ENCODE measurements around the gene LRRFIP2.
A peak's percentile ranks its signal among the peaks of the same experiment; 100 is the strongest.
"Not testable (repeated sequence)": the region's sequence is repeated elsewhere in the genome, so short reads cannot be mapped to it uniquely, and the experiment has no call there.

The LRRFIP2 gene

GRCh38 chr3:37150621-37151020 is 23.8 kb downstream of the LRRFIP2 start:
- TF ChIP-seq, protein P1, sequence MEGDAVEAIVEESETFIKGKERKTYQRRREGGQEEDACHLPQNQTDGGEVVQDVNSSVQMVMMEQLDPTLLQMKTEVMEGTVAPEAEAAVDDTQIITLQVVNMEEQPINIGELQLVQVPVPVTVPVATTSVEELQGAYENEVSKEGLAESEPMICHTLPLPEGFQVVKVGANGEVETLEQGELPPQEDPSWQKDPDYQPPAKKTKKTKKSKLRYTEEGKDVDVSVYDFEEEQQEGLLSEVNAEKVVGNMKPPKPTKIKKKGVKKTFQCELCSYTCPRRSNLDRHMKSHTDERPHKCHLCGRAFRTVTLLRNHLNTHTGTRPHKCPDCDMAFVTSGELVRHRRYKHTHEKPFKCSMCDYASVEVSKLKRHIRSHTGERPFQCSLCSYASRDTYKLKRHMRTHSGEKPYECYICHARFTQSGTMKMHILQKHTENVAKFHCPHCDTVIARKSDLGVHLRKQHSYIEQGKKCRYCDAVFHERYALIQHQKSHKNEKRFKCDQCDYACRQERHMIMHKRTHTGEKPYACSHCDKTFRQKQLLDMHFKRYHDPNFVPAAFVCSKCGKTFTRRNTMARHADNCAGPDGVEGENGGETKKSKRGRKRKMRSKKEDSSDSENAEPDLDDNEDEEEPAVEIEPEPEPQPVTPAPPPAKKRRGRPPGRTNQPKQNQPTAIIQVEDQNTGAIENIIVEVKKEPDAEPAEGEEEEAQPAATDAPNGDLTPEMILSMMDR (conservative IDR thresholded peaks at IDR 0.05): no peak
- no peak overlapping the region for H3K27ac ChIP-seq

DNA sequence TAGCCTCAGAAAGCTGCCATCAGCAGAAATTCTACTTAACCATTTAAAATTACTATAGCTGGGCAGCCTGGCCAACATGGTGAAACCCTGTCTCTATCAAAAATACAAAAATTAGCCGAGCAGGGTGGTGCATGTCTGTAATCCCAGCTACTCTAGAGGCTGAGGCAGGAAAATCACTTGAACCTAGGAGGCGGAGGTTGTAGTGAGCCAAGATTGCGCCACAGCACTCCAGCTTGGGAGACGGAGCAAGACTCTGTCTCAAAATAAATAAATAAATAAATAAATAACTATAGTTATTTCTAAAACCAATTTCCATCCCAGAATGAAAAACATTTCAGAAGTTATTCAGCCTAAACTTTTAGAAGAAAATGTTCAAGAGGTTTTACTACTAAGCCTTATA is 25.1 kb downstream of the LRRFIP2 start:
- TF ChIP-seq, protein P1 (conservative IDR thresholded peaks at IDR 0.05): no peak
- no peak overlapping the region for H3K27ac ChIP-seq

DNA sequence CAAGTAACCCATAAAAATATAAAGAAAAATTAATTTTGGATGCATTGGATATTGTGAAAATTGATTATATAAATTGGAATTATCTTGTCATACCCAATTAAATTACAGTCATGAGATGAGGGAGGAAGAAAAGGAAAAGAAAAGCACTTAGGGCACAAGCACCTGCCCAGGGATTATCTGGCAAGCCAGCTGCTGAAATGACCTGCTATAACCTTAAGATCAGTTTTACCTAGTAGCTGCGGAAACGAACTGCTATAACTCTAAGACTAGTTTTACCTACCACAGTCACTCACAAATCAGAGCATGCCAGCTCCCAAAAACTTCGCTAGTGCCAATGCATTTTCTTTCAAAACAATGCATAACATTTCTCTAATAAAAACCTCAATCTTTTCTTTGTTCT is 26.2 kb downstream of the LRRFIP2 start:
- TF ChIP-seq, protein P1 (conservative IDR thresholded peaks at IDR 0.05): no peak
- H3K27ac ChIP-seq: no peak overlapping the region

- TF ChIP-seq, protein P1 (conservative IDR thresholded peaks at IDR 0.05): no peak
- no peak overlapping the region for H3K27ac ChIP-seq
Measured at GRCh38 chr3:37147666-37148065, 26.7 kb downstream of the LRRFIP2 start.

DNA sequence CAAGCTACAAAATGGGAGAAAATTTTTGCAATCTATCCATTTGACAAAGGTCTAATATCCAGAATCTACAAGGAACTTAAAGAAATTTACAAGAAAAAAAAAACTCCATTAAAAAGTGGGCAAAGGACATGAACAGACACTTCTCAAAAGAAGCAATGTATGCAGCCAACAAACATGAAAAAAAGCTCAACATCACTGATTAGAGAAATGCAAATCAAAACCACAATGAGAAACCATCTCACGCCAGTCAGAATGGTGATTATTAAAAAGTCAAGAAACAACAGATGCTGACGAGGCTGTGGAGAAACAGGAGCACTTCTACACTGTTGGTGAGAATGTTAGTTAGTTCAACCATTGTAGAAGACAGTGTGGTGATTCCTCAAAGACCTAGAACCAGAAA is 27.5 kb downstream of the LRRFIP2 start:
- H3K27ac ChIP-seq: not testable (repeated sequence)

- H3K27ac ChIP-seq: peak overlapping the region; percentile 70
- TF ChIP-seq, protein P1 (conservative IDR thresholded peaks at IDR 0.05): no peak
Measured at GRCh38 chr3:37145611-37146010, 28.8 kb downstream of the LRRFIP2 start.

- H3K27ac ChIP-seq: peak overlapping the region; percentile 70
- TF ChIP-seq, protein P1 (conservative IDR thresholded peaks at IDR 0.05): no peak
Measured at GRCh38 chr3:37144806-37145205, 29.6 kb downstream of the LRRFIP2 start.

- TF ChIP-seq, protein P1 (conservative IDR thresholded peaks at IDR 0.05): no peak
- H3K27ac ChIP-seq: peak overlapping the region; percentile 70
Measured at GRCh38 chr3:37143821-37144220, 30.6 kb downstream of the LRRFIP2 start.
